ENCODE data around the gene EME2.

Gene EME2

GRCh38 chr16:1745900-1746692 is 26.5 kb upstream of the EME2 start:
- DNase-seq: no peak

DNA sequence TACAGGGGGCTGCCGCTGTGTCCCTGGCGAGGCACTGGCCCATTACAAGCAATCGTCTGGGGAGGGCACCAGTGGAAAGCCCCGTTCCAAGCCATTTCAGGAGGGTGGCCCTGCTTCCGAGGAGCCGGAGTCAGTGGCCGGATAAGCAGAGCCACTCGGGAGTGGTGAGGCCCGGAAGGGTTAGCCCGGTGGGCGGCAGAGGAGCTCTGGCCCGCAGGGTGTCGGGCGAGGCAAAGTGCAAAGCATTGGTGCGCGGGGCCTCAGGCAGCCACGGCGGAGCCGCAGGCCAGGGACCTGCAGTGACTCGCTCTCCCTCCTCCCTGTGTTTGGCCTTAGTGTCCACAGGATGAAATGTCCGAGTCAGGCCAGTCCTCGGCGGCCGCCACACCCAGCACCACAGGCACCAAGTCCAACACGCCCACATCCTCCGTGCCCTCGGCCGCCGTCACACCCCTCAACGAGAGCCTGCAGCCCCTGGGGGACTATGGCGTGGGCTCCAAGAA is 25.9 kb upstream of the EME2 start:
- no peak for DNase-seq

- DNase-seq: no peak
These were observed 24.7 kb upstream of the EME2 start for GRCh38 chr16:1747934-1748333.

DNA sequence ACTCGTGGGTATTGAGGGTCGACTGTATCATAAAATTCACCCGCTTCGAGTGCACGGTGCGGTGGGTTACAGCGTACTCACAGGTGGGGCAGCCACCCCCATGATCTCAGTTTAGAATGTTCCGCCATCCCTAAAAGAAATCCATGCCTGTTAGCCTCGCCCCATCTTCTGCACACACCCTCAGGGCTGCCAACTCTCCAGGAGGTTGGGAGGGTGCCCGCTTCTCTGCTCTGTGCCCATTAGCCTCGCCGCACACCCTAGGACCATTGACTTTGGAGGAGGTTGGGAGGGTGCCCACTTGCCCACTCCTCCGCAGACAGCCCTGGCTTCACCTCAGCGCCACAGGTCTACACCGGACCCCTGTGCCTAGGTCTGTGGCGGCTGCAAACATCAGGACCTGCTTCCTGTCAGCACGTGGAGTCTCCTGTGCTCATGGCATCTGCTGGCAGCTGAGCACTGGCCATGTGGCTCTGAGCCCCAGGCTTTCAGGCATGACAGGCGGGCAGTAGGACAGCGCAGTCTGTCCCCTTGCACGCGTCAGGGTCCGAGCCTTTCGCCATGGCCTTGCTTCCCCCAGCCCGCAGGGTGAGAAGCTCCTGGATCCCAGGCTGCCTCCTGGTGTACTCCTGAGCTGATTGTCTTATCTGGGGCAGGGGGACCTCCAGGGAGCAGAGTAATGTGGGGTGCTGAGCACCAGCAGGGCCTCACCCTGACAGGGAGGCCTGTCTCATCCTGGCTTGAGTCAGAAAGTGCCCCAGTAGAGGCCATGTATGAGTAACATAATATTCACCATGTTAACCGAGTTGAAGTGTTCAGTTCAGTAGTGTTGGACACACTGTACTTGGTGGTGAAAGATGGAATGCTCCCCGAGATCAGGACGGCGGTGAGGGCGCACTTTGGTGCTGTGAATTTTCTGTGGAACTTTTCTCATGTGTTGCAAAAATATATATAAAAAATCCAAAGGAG is 23.2 kb upstream of the EME2 start:
- DNase-seq: no peak

- DNase-seq: no peak
These were observed 20.7 kb upstream of the EME2 start for GRCh38 chr16:1751946-1752345.

DNA sequence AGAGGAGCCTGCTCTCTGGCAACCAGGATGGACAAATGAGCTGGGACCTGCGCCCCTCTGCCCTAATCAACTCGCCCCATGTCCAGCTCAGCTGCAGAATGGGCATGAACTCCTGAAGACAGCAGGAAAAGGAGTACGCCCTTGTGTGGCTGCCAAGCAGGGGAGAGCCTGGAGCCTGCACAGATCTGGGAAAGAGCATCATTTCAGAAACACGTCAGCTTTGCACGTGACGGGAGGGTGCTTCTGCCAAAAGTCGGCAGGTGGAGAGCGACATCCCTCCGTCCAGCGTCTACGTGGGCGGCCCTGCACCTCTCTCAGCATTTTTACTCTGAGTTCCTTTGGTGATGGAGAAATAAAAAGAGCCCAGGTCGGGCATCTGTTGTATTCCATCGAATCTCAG is 19.8 kb upstream of the EME2 start:
- no peak for DNase-seq

DNA sequence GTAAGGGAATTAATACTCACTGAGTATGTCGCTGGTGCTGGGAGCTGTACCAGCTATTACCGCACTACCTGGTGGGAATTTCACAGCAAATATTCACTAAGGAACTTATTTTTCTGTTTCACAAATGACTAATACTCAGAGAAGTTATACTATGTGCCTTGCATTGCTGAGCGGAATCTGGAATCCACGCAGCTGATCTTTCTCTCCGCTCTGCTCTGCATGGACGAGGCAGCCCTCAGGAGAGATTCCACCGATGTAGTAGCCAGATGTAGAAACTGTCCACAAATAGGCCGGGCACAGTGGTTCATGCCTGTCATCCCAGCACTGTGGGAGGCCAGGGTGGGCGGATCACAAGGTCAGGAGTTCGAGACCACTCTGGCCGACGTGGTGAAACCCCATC is 18.4 kb upstream of the EME2 start:
- DNase-seq: no peak

DNA sequence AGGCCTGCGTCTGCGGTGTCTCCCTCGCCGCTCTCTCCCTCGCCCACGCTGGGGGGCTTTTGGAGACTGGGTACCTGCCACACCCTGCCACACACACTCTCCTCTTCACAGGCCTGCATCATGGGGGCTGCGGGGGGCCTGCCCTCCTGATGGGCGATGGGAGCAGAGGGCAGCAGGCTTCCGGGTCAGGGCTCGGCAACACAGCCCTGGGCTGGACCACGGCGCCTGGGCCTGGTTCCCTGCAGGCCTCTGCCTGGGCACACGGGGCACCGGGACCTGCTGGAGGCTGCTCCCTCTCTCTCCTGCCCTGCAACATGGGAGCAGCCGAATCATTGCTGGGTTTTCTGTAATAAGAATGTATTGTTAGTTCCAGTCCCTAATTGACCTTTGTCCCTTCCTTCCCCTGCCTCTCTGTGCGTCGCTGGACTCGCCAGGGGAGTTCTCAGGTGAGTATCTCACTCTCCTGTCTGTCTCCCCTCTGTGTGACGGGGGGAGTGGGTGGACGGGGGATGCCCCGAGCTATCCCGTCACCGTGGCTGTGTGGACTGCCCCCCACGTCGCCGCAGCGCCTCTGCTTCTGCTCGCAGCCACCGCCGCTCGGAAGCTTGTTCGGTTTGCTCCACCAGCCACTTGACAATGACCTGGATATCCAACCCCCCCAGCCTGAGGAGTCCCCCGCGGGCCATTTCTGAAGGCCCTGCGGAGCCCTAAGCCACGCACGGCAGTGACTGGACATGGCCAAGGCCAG is 14.7 kb upstream of the EME2 start:
- no peak for DNase-seq

DNA sequence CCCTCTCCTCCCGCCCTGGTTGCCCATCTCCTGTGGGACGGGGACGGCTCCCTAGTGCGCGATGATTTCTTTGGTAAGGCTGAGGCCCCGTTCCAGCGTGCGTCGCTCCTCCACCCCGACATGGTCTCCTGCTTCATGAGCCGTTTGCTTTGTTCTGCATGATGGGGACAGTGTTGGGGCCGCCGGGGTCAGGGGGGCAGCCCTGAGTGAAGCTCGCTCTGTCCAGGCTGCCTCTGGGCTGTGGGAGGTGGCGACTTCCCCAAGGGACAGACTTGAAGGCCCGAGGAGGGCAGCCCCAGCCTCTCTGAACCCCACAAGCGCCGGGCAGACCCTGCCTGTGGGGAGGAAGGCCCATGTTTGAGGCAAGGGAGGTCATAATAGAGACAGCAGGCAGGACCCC is 13.7 kb upstream of the EME2 start:
- DNase-seq: no peak

DNA sequence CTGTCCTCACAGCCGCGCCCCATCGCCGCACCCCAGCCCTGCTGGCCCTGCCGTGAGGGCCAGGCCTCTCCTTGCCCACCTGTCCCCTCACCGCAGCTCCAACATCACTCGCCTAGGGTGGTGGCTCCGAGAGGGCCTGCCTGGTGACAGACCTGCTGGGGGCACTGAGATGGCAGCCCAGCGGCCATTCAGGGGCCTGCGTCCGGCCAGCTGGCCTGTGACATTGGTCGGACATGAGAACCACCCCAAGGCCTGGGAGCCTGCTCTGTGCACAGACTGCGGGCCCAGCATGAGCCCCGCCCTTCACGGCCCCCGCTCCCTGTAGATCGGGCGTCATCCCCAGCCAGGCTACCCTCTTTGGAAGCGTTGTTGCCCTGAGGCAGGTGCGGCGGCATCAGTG is 13.1 kb upstream of the EME2 start:
- DNase-seq: no peak

- DNase-seq: no peak
These were observed 11.7 kb upstream of the EME2 start for GRCh38 chr16:1760911-1761310.

DNA sequence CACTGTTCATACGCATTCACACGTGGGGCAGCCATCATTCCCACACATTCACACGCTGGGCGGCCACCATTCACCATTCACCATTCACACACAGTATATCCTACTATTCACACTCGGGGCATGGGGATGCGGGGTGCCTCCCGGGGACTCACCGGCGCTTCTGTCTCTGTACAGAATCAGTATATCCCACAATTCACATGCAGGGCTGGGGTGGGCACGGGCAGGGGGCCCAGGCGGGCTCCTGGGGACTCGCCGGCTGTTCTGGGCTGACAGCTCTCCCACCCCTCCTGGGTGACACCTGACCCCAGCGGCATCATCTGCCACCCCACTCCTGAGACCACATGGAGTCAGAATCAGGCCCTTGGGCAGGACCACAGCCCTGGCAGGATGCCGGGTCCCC is 10.9 kb upstream of the EME2 start:
- no peak for DNase-seq

GRCh38 chr16:1762196-1762878 is 10.3 kb upstream of the EME2 start:
- DNase-seq: no peak

GRCh38 chr16:1762879-1763520 is 9.6 kb upstream of the EME2 start:
- DNase-seq: no peak

DNA sequence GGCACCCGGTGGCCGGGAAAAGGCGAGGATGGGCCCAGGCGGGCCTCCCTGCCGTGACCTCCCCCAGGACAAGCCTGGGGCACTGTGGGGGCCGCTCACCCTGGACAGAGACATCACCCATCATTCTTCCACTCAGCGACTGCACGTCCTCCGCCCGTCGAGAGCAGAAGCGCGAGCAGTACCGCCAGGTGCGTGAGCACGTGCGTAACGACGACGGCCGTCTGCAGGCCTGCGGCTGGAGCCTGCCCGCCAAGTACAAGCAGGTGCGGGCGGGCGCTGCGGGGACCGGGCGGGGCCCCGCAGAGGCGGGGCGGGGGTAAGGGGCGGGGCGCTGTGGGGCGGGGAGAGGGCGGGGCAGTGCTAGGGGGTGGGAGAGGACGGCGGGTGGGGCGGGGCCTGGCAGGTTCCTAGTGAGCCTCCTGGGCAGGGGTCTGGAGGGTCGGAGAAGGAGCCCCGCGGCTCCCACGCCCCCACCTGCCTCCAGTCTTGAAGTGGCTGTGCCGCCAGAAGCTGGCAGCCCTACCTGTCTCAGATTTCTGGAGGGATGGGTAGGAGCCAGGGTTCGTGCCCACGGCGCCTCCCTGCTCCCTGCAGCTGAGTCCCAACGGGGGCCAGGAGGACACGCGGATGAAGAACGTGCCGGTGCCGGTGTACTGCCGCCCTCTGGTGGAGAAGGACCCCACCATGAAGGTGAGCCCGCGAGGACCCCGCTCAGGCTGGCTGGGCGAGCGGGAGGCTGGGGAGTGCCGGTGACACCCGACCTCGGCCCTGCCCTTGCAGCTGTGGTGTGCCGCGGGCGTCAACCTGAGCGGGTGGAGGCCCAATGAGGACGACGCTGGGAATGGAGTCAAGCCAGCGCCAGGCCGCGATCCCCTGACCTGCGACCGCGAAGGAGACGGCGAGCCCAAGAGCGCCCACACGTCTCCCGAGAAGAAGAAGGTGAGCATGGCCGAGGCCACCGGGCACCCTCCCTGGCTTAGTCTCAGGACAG is 8.8 kb upstream of the EME2 start:
- no peak for DNase-seq

DNA sequence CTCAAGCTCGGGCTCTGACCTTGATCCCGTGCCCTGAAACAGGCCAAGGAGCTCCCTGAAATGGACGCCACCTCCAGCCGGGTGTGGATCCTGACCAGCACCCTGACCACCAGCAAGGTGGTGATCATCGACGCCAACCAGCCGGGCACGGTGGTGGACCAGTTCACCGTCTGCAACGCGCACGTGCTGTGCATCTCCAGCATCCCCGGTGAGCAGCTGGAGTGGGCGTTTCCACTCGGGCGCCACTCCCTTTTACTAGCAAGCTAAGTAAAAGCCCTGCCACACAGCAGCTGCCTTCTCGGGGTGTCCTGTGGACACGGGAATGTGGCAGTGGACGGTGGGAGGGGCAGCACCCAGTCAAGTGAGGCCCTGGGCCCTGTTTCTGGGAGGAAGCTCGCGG is 7.6 kb upstream of the EME2 start:
- DNase-seq: no peak

GRCh38 chr16:1765826-1766225 is 6.8 kb upstream of the EME2 start:
- no peak for DNase-seq

DNA sequence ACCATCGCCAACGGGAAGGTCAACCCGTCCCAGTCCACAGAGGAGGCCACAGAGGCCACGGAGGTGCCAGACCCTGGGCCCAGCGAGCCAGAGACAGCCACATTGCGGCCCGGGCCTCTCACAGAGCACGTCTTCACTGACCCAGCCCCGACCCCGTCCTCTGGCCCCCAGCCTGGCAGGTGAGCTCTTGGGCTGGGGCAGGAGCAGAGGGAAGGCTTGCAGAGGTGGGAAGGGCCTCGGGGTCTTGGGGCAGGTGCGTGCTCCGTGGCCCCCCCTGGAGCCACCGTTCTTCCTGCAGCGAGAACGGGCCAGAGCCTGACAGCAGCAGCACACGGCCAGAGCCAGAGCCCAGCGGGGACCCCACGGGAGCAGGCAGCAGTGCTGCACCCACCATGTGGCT is 6.4 kb upstream of the EME2 start:
- DNase-seq: no peak

- no peak for DNase-seq
These were observed 5.9 kb upstream of the EME2 start for GRCh38 chr16:1766701-1767100.

- DNase-seq: no peak
These were observed 5.3 kb upstream of the EME2 start for GRCh38 chr16:1767116-1767994.

Data from NCI-H2081 treated with DMSO at 0.1 percent for 48 hours (cell line).